Liver (tissue), 9 donors: Measurements from ENCODE around the gene ASIC3. TPM values are rescaled to one million over a fixed set of nuclear protein-coding genes. Genes with fewer than 3 reads are reported as not detected.

ENCODE experiments used
- DNase-seq: peaks from one replicate; pipeline ENCODE4 v3.0.0-alpha.2; 2017; ENCODE audit warnings: low spot score
- H3K27ac ChIP-seq, 2 donors: one replicate each; pipeline ENCODE4 v1.7.0; 2013; ENCODE audit warnings: inconsistent platforms in 2 of 2, low read length in 2 of 2, control low read depth in 1 of 2, low read depth in 1 of 2, mild to moderate bottlenecking in 1 of 2
- H3K27me3 ChIP-seq, 4 donors: one replicate each; pipeline versions ENCODE4 v1.6.1 to v1.7.0; 2013; ENCODE audit warnings: low read length in 3 of 4, inconsistent platforms in 1 of 4, mild to moderate bottlenecking in 1 of 4, moderate library complexity in 1 of 4; ENCODE audit not compliant: control insufficient read depth in 4 of 4, insufficient read depth in 4 of 4
- H3K36me3 ChIP-seq, 4 donors: one replicate each; pipeline versions ENCODE4 v1.6.1 to v1.7.0; 2013; ENCODE audit warnings: low read length in 3 of 4, mild to moderate bottlenecking in 3 of 4, low read depth in 1 of 4, moderate library complexity in 1 of 4; ENCODE audit not compliant: control insufficient read depth in 4 of 4, insufficient read depth in 3 of 4
- H3K4me1 ChIP-seq, 4 donors: one replicate each; pipeline versions ENCODE4 v1.6.1 to v1.7.0; 2013; ENCODE audit warnings: low read length in 3 of 4, mild to moderate bottlenecking in 3 of 4, moderate library complexity in 1 of 4; ENCODE audit not compliant: control insufficient read depth in 4 of 4, insufficient read depth in 4 of 4
- H3K4me3 ChIP-seq, 3 donors: one replicate each; pipeline versions ENCODE4 v1.6.1 to v1.7.0; 2013; ENCODE audit warnings: low read length in 3 of 3, control low read depth in 1 of 3, low read depth in 1 of 3, mild to moderate bottlenecking in 1 of 3
- H3K9ac ChIP-seq, 2 donors: one replicate each; pipeline ENCODE4 v1.7.0; 2013; ENCODE audit warnings: low read length in 2 of 2, mild to moderate bottlenecking in 2 of 2, moderate library complexity in 2 of 2, control low read depth in 1 of 2, low read depth in 1 of 2
- H3K9me3 ChIP-seq, 4 donors: one replicate each; pipeline versions ENCODE4 v1.6.1 to v1.7.0; 2013; ENCODE audit warnings: low read length in 3 of 4; ENCODE audit not compliant: control insufficient read depth in 4 of 4
- CTCF ChIP-seq: fragments of 150-350 bp; IDR thresholded peaks from 2 replicates; pipeline ENCODE4 v1.5.1; 2017; ENCODE audit warnings: improper control_type of control experiment, low read depth, low read length; ENCODE audit not compliant: missing input control
- JUND ChIP-seq, 2 donors: IDR thresholded peaks; 2 replicates each; pipeline ENCODE4 v1.6.1; 2016; ENCODE audit warnings: antibody characterized with exemption in 2 of 2
- NR2F2 ChIP-seq: IDR thresholded peaks from 2 replicates; pipeline ENCODE4 v1.6.1; 2016; ENCODE audit warnings: antibody characterized with exemption
- RXRA ChIP-seq, 2 donors: IDR thresholded peaks; 2 replicates each; pipeline ENCODE4 v1.6.1; 2017 to 2018; ENCODE audit warnings: antibody characterized with exemption in 2 of 2, mild to moderate bottlenecking in 1 of 2
- YY1 ChIP-seq: IDR thresholded peaks from 2 replicates; pipeline ENCODE4 v1.6.1; 2016; ENCODE audit warnings: antibody characterized with exemption, mild to moderate bottlenecking
- WGBS: extraction: QIAGEN DNeasy Blood & Tissue Kit; methylation state at CpG from one replicate; pipeline ENCODE4 v1.1.7; 2013; 5-methylcytosine and 5-hydroxymethylcytosine counted together
- polyA plus RNA-seq, 2 donors: library from polyadenylated mRNA; stranded (reverse) in 1 of 2; unstranded in 1 of 2; fragments of 200-250 nt in 1 of 2; fragments of >200 nt in 1 of 2; fragmentation: Nextera tagmentation in 1 of 2; extraction: Ambion mirVana in 1 of 2; gene quantifications; one replicate each; pipeline versions ENCODE4 v1.2.1 to v1.2.3, GENCODE V29; 2013 to 2015
- total RNA-seq, 2 donors: library from RNA; depleted of rRNA; stranded (reverse); fragments of >200 nt; gene quantifications; one replicate each; pipeline ENCODE4 v1.2.3, GENCODE V29; 2014
- TF ChIP-seq, protein P1 (sequence below): IDR thresholded peaks from 2 replicates; pipeline ENCODE4 v1.6.1; 2016; ENCODE audit warnings: antibody characterized with exemption
- TF ChIP-seq, protein P2 (sequence below): IDR thresholded peaks from 2 replicates; pipeline ENCODE4 v1.6.1; 2016; ENCODE audit warnings: antibody characterized with exemption, mild to moderate bottlenecking
- TF ChIP-seq, protein P3 (sequence below): IDR thresholded peaks from 2 replicates; pipeline ENCODE4 v1.6.1; 2016; ENCODE audit warnings: antibody characterized with exemption
- TF ChIP-seq, protein P4 (sequence below): IDR thresholded peaks from 2 replicates; pipeline ENCODE4 v1.6.1; 2016; ENCODE audit warnings: antibody characterized with exemption
- donor health status: healthy.
- donor health status: healthy.
- donor health status: healthy.
- donor health status: healthy.
- donor health status: healthy.

ASIC3 gene
- total and polyA plus RNA-seq, 4 donors, result 0.05 to 1.0 (median 0.39) TPM

DNA sequence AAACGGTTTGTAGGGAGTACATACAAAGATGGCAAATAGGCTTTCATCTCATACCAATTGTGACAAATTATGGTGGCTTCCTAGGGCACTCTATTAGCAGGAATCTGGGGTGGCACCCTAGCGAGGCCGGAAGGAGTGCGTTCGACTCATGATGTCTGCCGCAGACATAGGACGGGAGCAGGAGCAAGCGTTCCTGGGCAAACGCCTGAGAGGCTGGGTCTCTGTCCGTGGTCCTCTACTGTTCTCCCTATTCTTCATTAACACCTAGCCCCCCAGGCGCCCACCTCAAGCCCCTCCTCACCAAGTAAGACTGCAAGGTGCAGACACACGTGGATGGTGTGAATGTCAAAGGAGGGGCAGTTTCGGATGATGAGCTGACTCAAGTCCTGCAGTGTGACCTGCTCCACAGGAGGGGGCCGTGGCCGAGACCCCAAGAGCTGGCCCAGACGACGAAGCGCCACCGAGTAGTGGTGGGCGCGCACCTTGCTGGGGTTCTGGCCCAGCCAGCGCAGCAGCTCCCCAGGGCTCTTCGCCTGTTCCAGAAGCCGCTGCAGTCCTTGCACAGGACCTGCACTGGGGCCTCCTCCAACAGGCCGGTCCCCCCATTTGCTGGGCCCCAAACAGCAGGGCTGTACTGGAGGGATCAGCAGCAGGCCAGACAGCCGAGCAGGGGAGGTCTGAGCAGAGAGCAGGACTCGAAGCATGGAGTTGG lies 31.0 kb downstream of the ASIC3 start:
- no peaks in the 10 kb centered on the region for H3K9me3 ChIP-seq
- H3K36me3 ChIP-seq, result peaks cover 14 to 24% (median 17%) of the 10 kb centered on the region in 4 donors
- no peak for DNase-seq
- peak overlapping the region; percentile 89 to 98 (median 97) for H3K4me3 ChIP-seq
- H3K27ac ChIP-seq, result no peak overlapping the region
- H3K9ac ChIP-seq, result no peak overlapping the region
- no peaks in the 10 kb centered on the region for H3K27me3 ChIP-seq
- H3K4me1 ChIP-seq, result peaks cover 17 to 46% (median 33%) of the 10 kb centered on the region in 4 donors
- TF ChIP-seq CTCF (no peak), NR2F2 (no peak), YY1 (no peak), JUND (IDR thresholded peaks at IDR 0.05) (no peak)
- TF ChIP-seq, protein P1, sequence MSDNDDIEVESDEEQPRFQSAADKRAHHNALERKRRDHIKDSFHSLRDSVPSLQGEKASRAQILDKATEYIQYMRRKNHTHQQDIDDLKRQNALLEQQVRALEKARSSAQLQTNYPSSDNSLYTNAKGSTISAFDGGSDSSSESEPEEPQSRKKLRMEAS, result no peak
- TF ChIP-seq, protein P2, sequence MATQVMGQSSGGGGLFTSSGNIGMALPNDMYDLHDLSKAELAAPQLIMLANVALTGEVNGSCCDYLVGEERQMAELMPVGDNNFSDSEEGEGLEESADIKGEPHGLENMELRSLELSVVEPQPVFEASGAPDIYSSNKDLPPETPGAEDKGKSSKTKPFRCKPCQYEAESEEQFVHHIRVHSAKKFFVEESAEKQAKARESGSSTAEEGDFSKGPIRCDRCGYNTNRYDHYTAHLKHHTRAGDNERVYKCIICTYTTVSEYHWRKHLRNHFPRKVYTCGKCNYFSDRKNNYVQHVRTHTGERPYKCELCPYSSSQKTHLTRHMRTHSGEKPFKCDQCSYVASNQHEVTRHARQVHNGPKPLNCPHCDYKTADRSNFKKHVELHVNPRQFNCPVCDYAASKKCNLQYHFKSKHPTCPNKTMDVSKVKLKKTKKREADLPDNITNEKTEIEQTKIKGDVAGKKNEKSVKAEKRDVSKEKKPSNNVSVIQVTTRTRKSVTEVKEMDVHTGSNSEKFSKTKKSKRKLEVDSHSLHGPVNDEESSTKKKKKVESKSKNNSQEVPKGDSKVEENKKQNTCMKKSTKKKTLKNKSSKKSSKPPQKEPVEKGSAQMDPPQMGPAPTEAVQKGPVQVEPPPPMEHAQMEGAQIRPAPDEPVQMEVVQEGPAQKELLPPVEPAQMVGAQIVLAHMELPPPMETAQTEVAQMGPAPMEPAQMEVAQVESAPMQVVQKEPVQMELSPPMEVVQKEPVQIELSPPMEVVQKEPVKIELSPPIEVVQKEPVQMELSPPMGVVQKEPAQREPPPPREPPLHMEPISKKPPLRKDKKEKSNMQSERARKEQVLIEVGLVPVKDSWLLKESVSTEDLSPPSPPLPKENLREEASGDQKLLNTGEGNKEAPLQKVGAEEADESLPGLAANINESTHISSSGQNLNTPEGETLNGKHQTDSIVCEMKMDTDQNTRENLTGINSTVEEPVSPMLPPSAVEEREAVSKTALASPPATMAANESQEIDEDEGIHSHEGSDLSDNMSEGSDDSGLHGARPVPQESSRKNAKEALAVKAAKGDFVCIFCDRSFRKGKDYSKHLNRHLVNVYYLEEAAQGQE, result no peak
- TF ChIP-seq, protein P3, sequence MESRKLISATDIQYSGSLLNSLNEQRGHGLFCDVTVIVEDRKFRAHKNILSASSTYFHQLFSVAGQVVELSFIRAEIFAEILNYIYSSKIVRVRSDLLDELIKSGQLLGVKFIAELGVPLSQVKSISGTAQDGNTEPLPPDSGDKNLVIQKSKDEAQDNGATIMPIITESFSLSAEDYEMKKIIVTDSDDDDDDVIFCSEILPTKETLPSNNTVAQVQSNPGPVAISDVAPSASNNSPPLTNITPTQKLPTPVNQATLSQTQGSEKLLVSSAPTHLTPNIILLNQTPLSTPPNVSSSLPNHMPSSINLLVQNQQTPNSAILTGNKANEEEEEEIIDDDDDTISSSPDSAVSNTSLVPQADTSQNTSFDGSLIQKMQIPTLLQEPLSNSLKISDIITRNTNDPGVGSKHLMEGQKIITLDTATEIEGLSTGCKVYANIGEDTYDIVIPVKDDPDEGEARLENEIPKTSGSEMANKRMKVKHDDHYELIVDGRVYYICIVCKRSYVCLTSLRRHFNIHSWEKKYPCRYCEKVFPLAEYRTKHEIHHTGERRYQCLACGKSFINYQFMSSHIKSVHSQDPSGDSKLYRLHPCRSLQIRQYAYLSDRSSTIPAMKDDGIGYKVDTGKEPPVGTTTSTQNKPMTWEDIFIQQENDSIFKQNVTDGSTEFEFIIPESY, result no peak
- TF ChIP-seq, protein P4, sequence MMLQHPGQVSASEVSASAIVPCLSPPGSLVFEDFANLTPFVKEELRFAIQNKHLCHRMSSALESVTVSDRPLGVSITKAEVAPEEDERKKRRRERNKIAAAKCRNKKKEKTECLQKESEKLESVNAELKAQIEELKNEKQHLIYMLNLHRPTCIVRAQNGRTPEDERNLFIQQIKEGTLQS, result no peak
- WGBS, result 85% methylated on average over 27 of the region's 27 CpGs

DNA sequence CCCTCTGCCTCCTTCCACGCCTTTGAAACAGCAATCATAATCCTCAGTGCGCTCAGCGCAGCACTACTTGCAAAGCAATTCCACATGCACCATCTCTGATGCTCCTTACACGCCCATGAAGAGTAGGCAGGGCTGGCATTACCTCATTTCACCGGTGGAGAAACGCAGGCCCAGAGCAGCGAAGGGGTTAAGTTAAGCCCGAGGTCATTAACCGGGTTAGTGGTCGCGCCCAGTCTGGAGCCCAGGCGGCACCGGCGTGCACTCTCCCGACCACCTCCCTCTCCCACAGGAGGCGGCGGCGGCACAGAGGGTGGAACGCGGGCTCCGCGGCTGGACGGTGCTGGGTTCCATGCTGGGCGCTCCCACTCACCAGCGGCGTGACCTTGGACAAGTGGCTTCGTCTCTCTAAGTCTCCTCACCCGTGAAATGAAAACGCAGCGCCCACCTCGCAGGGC lies 31.8 kb downstream of the ASIC3 start:
- TF ChIP-seq CTCF, result no peak
- peak in 1 of 2 donors; percentile 47 for TF ChIP-seq RXRA (IDR thresholded peaks at IDR 0.05)
- H3K27ac ChIP-seq, result peak overlapping the region; percentile 85 to 94
- H3K4me3 ChIP-seq, result peak overlapping the region; percentile 89 to 98 (median 97)
- 1% methylated on average over 31 of the region's 31 CpGs for WGBS
- DNase-seq, result peak; percentile 60
- no peaks in the 10 kb centered on the region for H3K27me3 ChIP-seq
- peaks cover 17 to 48% (median 35%) of the 10 kb centered on the region in 4 donors for H3K4me1 ChIP-seq
- H3K9me3 ChIP-seq, result no peaks in the 10 kb centered on the region
- peak overlapping the region in 1 of 2 donors; percentile 92 for H3K9ac ChIP-seq
- peaks cover 7 to 16% (median 13%) of the 10 kb centered on the region in 4 donors for H3K36me3 ChIP-seq
